ENCODE measurements around the gene CGRRF1.

DNA sequence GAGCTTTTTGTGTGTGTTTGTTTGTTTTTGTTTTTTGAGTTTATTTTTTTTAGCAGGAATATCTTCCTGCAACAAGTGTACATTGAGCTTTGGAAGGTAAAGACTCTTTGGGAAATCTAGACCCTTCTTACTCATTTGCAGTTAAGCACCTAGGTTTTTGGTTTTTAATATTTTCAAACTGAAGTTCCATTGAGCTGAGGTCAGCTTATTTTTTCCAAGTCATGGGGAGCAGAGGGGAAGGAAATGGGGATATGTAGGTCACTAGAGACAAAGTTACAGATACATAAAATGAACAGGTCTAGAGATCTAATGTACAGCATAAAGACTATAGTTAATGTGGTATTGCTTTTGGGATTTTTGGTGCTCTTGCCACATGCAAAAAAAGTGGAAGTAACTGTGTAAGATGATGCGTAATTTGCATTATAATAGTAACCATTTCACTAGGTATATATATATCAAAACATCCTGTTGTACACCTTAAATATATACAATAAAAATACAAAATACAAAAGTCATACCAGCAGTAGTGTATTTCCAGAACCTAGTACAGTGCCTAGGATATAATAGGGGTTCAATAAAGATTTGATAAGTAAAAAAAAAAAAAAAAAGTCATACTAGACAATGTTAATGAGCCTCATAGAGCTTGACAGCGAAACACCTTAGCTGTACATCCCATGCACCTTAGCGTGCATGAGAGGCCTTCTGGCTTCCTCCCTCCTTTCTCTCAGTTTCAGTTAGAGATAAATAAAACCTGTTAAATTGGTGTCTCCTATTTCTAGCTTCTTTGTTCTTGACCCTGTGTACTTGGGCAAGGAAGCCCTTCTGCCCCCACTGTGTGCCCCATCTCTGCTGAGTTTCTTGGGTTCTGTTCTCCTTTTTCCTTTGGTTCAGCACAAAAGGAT is 22.7 kb downstream of the CGRRF1 start:
- TF ChIP-seq POLR2A (IDR thresholded peaks at IDR 0.05; ENCODE audit: low read length) (no peak), GATA1 (IDR thresholded peaks at IDR 0.05; ENCODE audit: low read depth, low read length) (no peak)
